Activated B cell treated with CpG ODN at 0.5 μM for 24 hours (primary cell): ENCODE measurements around the gene CAPNS1. TPM values are rescaled to one million over a fixed set of nuclear protein-coding genes. Genes with fewer than 3 reads are reported as not detected.

ENCODE experiments used
- ATAC-seq: fragments of 200-7000 bp; cut with Tn5 transposase; one replicate; pipeline ENCODE4 v1.10.0; 2021; ENCODE audit warnings: low read depth, mild to moderate bottlenecking, moderate library complexity
- CTCF ChIA-PET: fragments of 350-600 bp; sonication (Branson Sonifier 250); formaldehyde crosslinking; loops from one replicate; lab custom pipeline; 2021; ENCODE audit warnings: antibody characterized with exemption; lab: Charles Lee
- POLR2A ChIA-PET: fragments of 350-600 bp; sonication (Branson Sonifier 250); formaldehyde crosslinking; loops from one replicate; lab custom pipeline; 2021; ENCODE audit warnings: antibody characterized with exemption; lab: Charles Lee
- DNase-seq: peaks from one replicate; pipeline ENCODE4 v3.0.0; 2022
- H3K27ac Mint-ChIP-seq: one replicate; pipeline ENCODE4 v1.8.0; 2020; ENCODE audit warnings: mixed read lengths
- H3K27me3 Mint-ChIP-seq: one replicate; pipeline ENCODE4 v1.8.0; 2021; ENCODE audit warnings: mixed read lengths
- H3K36me3 Mint-ChIP-seq: one replicate; pipeline ENCODE4 v1.8.0; 2021; ENCODE audit warnings: low read depth, mixed read lengths
- H3K4me1 Mint-ChIP-seq: one replicate; pipeline ENCODE4 v1.8.0; 2021; ENCODE audit warnings: mixed read lengths
- H3K4me3 Mint-ChIP-seq: one replicate; pipeline ENCODE4 v1.8.0; 2020; ENCODE audit warnings: mild to moderate bottlenecking, mixed read lengths
- H3K9me3 Mint-ChIP-seq: one replicate; pipeline ENCODE4 v1.8.0; 2020; ENCODE audit warnings: mixed read lengths
- CTCF ChIP-seq: fragments of 200-600 bp; IDR thresholded peaks from one replicate; pipeline ENCODE4 v1.8.0; 2022; ENCODE audit warnings: antibody characterized with exemption, mild to moderate bottlenecking
- intact Hi-C: fragments of 100-400 bp; cut with micrococcal nuclease; formaldehyde crosslinking; loops from one replicate; pipeline ENCODE4 v1.15.1; 2024
- total RNA-seq: library from RNA; stranded (reverse); gene quantifications from 2 replicates; pipeline ENCODE4 v1.2.3, GENCODE V29; 2022

Gene CAPNS1
- total RNA-seq, 1 donor from 2014 or later, result 442 TPM

DNA sequence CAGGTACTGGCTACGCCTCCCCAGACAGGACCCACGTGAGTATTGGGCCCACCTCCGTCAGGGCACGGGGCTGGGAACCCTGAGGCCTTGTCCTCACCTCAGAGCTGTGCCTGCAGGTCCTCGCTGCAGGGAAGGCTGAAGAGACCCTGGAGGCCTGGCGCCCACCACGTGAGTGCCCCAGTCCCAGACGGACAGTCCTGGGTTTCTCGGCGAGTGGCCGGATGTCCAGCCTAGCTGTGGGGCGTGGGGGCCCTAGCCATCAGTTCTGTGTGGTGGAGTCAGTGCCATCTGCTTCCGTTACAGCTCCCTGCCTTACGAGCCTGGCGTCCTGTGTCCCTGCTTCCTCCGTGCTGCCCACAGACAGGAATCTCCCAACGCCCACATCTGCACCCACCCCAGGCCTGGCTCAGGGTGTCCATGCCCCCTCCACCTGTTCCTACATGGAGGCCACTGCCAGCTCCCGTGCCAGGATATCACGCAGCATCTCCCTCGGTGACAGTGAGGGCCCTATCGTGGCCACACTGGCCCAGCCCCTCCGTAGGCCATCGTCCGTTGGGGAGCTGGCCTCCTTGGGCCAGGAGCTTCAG, 36.7 kb upstream of the CAPNS1 start:
- Mint-ChIP-seq H3K27me3 (no peaks in the 10 kb centered on the region), H3K27ac (no peak overlapping the region), H3K4me1 (no peaks in the 10 kb centered on the region), H3K36me3 (no peaks in the 10 kb centered on the region), H3K9me3 (no peaks in the 10 kb centered on the region), H3K4me3 (no peak overlapping the region)
- CTCF ChIA-PET, result no interaction called here
- no peak for ATAC-seq
- no peak for TF ChIP-seq CTCF
- POLR2A ChIA-PET, result no interaction called here
- intact Hi-C loops, result no loop called here
- no peak for DNase-seq

GRCh38 chr19:36103842-36104552, 35.9 kb upstream of the CAPNS1 start:
- CTCF ChIA-PET, result no interaction called here
- H3K4me1 Mint-ChIP-seq, result no peaks in the 10 kb centered on the region
- no peaks in the 10 kb centered on the region for H3K27me3 Mint-ChIP-seq
- no peak overlapping the region for H3K27ac Mint-ChIP-seq
- no peaks in the 10 kb centered on the region for H3K9me3 Mint-ChIP-seq
- DNase-seq (no peak), ATAC-seq (no peak)
- H3K36me3 Mint-ChIP-seq, result no peaks in the 10 kb centered on the region
- intact Hi-C loops, result no loop called here
- no peak overlapping the region for H3K4me3 Mint-ChIP-seq
- POLR2A ChIA-PET, result no interaction called here
- TF ChIP-seq CTCF, result no peak

DNA sequence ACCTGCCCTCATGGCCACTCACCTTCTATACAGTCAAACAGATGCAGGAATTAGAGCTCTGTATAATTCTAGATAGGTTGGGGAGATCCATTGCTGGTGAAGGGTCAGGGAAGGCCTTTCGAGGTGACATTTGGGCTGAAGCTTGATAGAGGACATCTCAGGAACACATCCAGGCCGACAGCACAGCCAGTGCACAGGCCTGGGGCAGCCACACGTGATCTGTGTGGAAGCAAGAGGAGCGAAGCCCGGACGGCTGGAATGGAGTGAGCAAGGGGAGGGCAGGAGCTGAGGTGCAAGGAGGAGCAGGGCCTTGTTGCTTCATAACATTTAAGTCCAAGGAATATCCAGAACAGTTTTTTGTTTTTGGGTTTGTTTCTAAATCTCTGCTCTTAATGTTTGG, 33.4 kb upstream of the CAPNS1 start:
- Mint-ChIP-seq H3K9me3 (no peaks in the 10 kb centered on the region), H3K27me3 (no peaks in the 10 kb centered on the region), H3K27ac (no peak overlapping the region), H3K4me3 (no peak overlapping the region), H3K4me1 (no peaks in the 10 kb centered on the region), H3K36me3 (peaks cover 5% of the 10 kb centered on the region)
- CTCF ChIA-PET, result no interaction called here
- DNase-seq (no peak), ATAC-seq (no peak)
- intact Hi-C loops, result no loop called here
- POLR2A ChIA-PET, result no interaction called here
- no peak for TF ChIP-seq CTCF

GRCh38 chr19:36106991-36107390, 32.9 kb upstream of the CAPNS1 start:
- ATAC-seq (no peak), DNase-seq (no peak)
- CTCF ChIA-PET, result no interaction called here
- no peak for TF ChIP-seq CTCF
- Mint-ChIP-seq H3K4me1 (no peaks in the 10 kb centered on the region), H3K27ac (no peak overlapping the region), H3K36me3 (peaks cover 9% of the 10 kb centered on the region), H3K9me3 (no peaks in the 10 kb centered on the region), H3K4me3 (no peak overlapping the region), H3K27me3 (no peaks in the 10 kb centered on the region)
- POLR2A ChIA-PET, result no interaction called here
- intact Hi-C loops, result no loop called here

DNA sequence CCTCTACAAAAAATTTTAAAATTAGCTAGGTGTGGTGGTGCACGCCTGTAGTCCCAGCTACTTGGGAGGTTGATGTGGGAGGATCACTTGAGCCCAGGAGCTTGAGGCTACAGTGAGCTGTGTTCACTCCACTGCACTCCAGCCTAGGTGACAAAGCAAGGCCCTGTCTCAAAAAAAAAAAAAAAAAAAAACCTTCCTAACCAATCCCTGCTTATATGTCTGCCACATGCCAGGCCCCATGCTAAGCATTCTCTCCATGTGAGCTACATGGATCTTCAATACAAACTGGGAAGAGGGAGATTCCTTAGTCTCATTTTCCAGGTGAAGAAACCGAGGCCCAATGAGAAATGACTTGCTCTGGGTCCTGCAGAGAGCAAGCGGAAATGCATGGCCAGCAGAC, 31.2 kb upstream of the CAPNS1 start:
- Mint-ChIP-seq H3K36me3 (peaks cover 24% of the 10 kb centered on the region), H3K27me3 (no peaks in the 10 kb centered on the region), H3K9me3 (no peaks in the 10 kb centered on the region), H3K4me1 (peaks cover 8% of the 10 kb centered on the region), H3K27ac (no peak overlapping the region), H3K4me3 (no peak overlapping the region)
- no peak for DNase-seq
- intact Hi-C loops, result no loop called here
- CTCF ChIA-PET, result no interaction called here
- no peak for TF ChIP-seq CTCF
- POLR2A ChIA-PET, result no interaction called here
- ATAC-seq, result no peak
